OCI-LY1 (cell line): Measurements from ENCODE around the gene GSK3B.

Experiments
- H2AFZ ChIP-seq: fragments of 200-600 bp; sonication (generic), shearing (Covaris generic); 2 replicates; pipeline ENCODE4 v1.6.0; 2014; ENCODE audit warnings: antibody characterized with exemption, mild to moderate bottlenecking, low read length
- H3F3A ChIP-seq: fragments of 200-600 bp; sonication (generic), shearing (Covaris generic); 2 replicates; pipeline ENCODE4 v1.6.0; 2014; ENCODE audit warnings: mild to moderate bottlenecking, antibody characterized with exemption, low read length, moderate library complexity; ENCODE audit not compliant: insufficient read depth
- H3K27ac ChIP-seq: fragments of 200-600 bp; sonication (generic); 2 replicates; pipeline ENCODE4 v1.5.1; 2014; ENCODE audit warnings: low read length, mixed run types, mild to moderate bottlenecking, low read depth; ENCODE audit not compliant: poor library complexity, severe bottlenecking
- H3K27me3 ChIP-seq: fragments of 200-600 bp; sonication (generic); 2 replicates; pipeline ENCODE4 v1.6.0; 2014; ENCODE audit warnings: antibody characterized with exemption, mild to moderate bottlenecking, low read length, moderate library complexity; ENCODE audit not compliant: insufficient read depth
- H3K36me3 ChIP-seq: fragments of 200-600 bp; sonication (generic); 2 replicates; pipeline ENCODE4 v1.6.1; 2014; ENCODE audit warnings: mild to moderate bottlenecking, antibody characterized with exemption, low read length, moderate library complexity, mixed read lengths; ENCODE audit not compliant: insufficient read depth
- H3K4me1 ChIP-seq: fragments of 200-600 bp; sonication (generic); 2 replicates; pipeline ENCODE4 v1.5.1; 2014; ENCODE audit warnings: mild to moderate bottlenecking, low read length, moderate library complexity; ENCODE audit not compliant: insufficient read depth, severe bottlenecking
- H3K4me2 ChIP-seq: fragments of 200-600 bp; sonication (generic), shearing (Covaris generic); 2 replicates; pipeline ENCODE4 v1.6.1; 2014; ENCODE audit warnings: low read length
- H3K4me3 ChIP-seq: fragments of 200-600 bp; sonication (generic); 2 replicates; pipeline ENCODE4 v1.5.1; 2014; ENCODE audit warnings: low read length, low read depth, mild to moderate bottlenecking, mixed read lengths; ENCODE audit not compliant: poor library complexity, severe bottlenecking
- H3K79me2 ChIP-seq: fragments of 200-600 bp; shearing (Covaris generic); 2 replicates; pipeline ENCODE4 v1.6.1; 2016; ENCODE audit warnings: mixed run types, low read length, mixed read lengths; ENCODE audit not compliant: insufficient read depth
- H3K9ac ChIP-seq: fragments of 200-600 bp; sonication (generic), shearing (Covaris generic); 2 replicates; pipeline ENCODE4 v1.6.1; 2014; ENCODE audit warnings: mild to moderate bottlenecking, low read length, mixed read lengths
- H3K9me2 ChIP-seq: fragments of 200-600 bp; sonication (generic), shearing (Covaris generic); 2 replicates; pipeline ENCODE4 v1.6.1; 2014; ENCODE audit warnings: low read depth, mild to moderate bottlenecking, low read length, mixed read lengths
- H3K9me3 ChIP-seq: fragments of 200-600 bp; shearing (Covaris generic); 2 replicates; pipeline ENCODE4 v1.6.1; 2014; ENCODE audit warnings: low read length, mixed read lengths
- H4K20me1 ChIP-seq: fragments of 200-600 bp; sonication (generic), shearing (Covaris generic); 2 replicates; pipeline ENCODE4 v1.6.0; 2016; ENCODE audit warnings: mild to moderate bottlenecking, low read length; ENCODE audit not compliant: insufficient read depth
- EZH2 ChIP-seq: fragments of 200-600 bp; sonication (generic), shearing (Covaris generic); IDR thresholded peaks from 2 replicates; pipeline ENCODE4 v1.8.0; 2017; ENCODE audit warnings: borderline replicate concordance, mixed run types, mild to moderate bottlenecking, antibody characterized with exemption, low read length, moderate library complexity, mixed read lengths
- TF ChIP-seq, protein P1 (sequence below): fragments of 200-600 bp; sonication (generic), shearing (Covaris generic); IDR thresholded peaks from 2 replicates; pipeline ENCODE4 v1.5.1; 2017; ENCODE audit warnings: mild to moderate bottlenecking, antibody characterized with exemption, low read length, moderate library complexity, mixed read lengths

GSK3B gene

DNA sequence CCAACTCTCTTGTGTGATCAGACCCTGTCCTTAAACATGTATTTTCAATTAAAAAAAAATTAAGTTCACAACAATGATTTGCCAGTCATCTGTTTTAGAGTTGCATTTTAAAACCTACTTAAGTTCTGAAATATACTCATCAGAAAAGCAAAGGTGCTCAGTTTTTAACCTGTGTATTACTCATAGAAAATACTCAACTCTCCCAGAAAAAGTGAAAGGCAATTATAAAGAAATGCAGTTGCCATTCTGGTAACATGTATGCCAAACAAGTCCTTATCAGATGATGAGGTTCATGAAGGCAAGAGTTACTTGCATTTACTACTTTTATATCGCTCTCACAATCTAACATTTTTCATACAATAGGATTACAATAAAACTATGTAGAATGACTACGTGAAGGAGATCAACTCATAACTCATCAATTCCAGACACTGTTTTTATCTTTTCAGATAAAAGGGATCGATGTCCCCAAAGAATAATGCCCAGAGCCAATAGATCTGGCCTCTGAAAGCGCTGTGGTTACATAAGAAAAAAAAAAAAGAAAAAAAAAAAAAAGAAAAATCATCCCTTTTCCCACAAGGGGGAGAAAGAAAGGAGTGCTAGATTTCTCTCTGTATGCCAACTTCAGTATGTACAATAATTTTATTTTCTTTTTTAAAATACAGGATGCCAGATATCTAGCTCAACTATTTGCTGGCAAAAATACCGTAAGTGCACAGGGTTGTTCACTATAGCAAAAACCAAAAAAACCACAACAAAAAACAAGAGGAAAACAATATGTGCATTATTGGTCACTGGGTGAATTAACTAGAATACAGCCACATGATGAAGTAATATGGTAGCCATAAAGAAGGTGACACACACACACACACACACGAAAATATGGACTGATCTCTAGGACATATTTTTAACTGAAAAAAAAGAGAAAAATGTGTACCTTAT, 175.0 kb downstream of the GSK3B start:
- Histone ChIP-seq H3K27ac (no peak overlapping the region), H3K4me3 (no peak overlapping the region), H3K27me3 (no peaks in the 10 kb centered on the region), H3K79me2 (0 out of 2 replicates have a peak, but pooled peaks cover 5% of the 10 kb centered on the region), H3K4me1 (no peaks in the 10 kb centered on the region), H2AFZ (no peak overlapping the region), H3K36me3 (peaks cover 29% of the 10 kb centered on the region), H4K20me1 (no peaks in the 10 kb centered on the region), H3F3A (no peaks in the 10 kb centered on the region), H3K4me2 (no peak overlapping the region), H3K9me3 (no peaks in the 10 kb centered on the region; the same call in 1 of the 2 replicates), H3K9ac (no peak overlapping the region), H3K9me2 (no peaks in the 10 kb centered on the region)
- no peak for TF ChIP-seq EZH2
- TF ChIP-seq, protein P1, sequence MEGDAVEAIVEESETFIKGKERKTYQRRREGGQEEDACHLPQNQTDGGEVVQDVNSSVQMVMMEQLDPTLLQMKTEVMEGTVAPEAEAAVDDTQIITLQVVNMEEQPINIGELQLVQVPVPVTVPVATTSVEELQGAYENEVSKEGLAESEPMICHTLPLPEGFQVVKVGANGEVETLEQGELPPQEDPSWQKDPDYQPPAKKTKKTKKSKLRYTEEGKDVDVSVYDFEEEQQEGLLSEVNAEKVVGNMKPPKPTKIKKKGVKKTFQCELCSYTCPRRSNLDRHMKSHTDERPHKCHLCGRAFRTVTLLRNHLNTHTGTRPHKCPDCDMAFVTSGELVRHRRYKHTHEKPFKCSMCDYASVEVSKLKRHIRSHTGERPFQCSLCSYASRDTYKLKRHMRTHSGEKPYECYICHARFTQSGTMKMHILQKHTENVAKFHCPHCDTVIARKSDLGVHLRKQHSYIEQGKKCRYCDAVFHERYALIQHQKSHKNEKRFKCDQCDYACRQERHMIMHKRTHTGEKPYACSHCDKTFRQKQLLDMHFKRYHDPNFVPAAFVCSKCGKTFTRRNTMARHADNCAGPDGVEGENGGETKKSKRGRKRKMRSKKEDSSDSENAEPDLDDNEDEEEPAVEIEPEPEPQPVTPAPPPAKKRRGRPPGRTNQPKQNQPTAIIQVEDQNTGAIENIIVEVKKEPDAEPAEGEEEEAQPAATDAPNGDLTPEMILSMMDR, result no peak

DNA sequence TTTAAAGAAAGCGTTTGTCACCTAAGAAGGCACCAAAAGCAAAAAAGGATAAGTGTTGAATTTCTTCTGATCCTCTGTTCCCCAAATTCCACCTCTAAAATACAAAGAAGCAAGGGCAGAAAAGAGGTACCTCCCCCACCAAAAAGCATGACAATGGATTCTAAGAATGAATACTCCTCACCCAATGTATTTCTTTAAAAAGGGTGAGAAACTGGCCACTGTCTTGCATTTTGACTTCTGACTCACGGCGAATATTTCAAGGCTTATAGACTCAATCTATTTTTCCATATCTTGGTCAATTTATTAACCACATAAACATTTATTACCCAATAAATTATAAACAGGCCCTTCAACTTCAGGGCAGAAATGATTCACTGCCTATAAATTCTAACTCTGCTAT, 181.2 kb downstream of the GSK3B start:
- Histone ChIP-seq H3K9me3 (no peaks in the 10 kb centered on the region), H3K4me2 (no peak overlapping the region), H3K9ac (no peak overlapping the region), H4K20me1 (no peaks in the 10 kb centered on the region), H3K4me1 (no peaks in the 10 kb centered on the region), H3K9me2 (no peaks in the 10 kb centered on the region), H3K4me3 (no peak overlapping the region), H2AFZ (no peak overlapping the region), H3K27ac (no peak overlapping the region), H3K27me3 (no peaks in the 10 kb centered on the region), H3F3A (no peaks in the 10 kb centered on the region), H3K36me3 (peaks cover 42% of the 10 kb centered on the region; the same call in 1 of the 2 replicates), H3K79me2 (no peaks in the 10 kb centered on the region)
- TF ChIP-seq, protein P1, result no peak
- no peak for TF ChIP-seq EZH2

GRCh38 chr3:119912220-119912619, 182.0 kb downstream of the GSK3B start:
- H3K36me3 ChIP-seq, result peaks cover 42% of the 10 kb centered on the region; the same call in 1 of the 2 replicates
- no peak overlapping the region for H3K9ac ChIP-seq
- H3K79me2 ChIP-seq, result no peaks in the 10 kb centered on the region
- no peaks in the 10 kb centered on the region for H3F3A ChIP-seq
- no peaks in the 10 kb centered on the region for H3K27me3 ChIP-seq
- TF ChIP-seq, protein P1, result no peak
- TF ChIP-seq EZH2, result no peak
- H4K20me1 ChIP-seq, result no peaks in the 10 kb centered on the region
- no peak overlapping the region for H3K27ac ChIP-seq
- no peaks in the 10 kb centered on the region for H3K9me2 ChIP-seq
- H3K9me3 ChIP-seq, result no peaks in the 10 kb centered on the region
- no peaks in the 10 kb centered on the region for H3K4me1 ChIP-seq
- H3K4me3 ChIP-seq, result no peak overlapping the region
- no peak overlapping the region for H3K4me2 ChIP-seq
- no peak overlapping the region for H2AFZ ChIP-seq
